HepG2 (cell line): ENCODE measurements around the gene MTTP.

Experiments used
- BHLHE40 ChIP-seq: IDR thresholded peaks from 2 replicates; pipeline ENCODE4 v1.6.1; 2011; ENCODE audit warnings: low read length, improper control_type of control experiment
- CHD2 ChIP-seq: IDR thresholded peaks from 2 replicates; pipeline ENCODE4 v1.6.1; 2011; ENCODE audit warnings: low read depth, low read length, improper control_type of control experiment
- CTCF ChIP-seq: sonication (generic); formaldehyde crosslinking; IDR thresholded peaks from 2 replicates; pipeline ENCODE4 v1.5.0; 2020; ENCODE audit warnings: mild to moderate bottlenecking, missing genetic modification reagents, moderate library complexity
- IRF9 ChIP-seq: sonication (generic); formaldehyde crosslinking; IDR thresholded peaks from 2 replicates; pipeline ENCODE4 v1.8.0; 2022; ENCODE audit warnings: missing genetic modification reagents, mild to moderate bottlenecking, borderline replicate concordance
- ISL2 ChIP-seq: sonication (generic); formaldehyde crosslinking; IDR thresholded peaks from 2 replicates; pipeline ENCODE4 v1.5.0; 2020; ENCODE audit warnings: missing genetic modification reagents
- NR2F2 ChIP-seq: IDR thresholded peaks from 2 replicates; pipeline ENCODE4 v1.6.1; 2012; ENCODE audit warnings: low read depth, inconsistent platforms, borderline replicate concordance
- POLR2A ChIP-seq, 2 experiments: IDR thresholded peaks; 2 replicates each; pipeline ENCODE4 v1.6.1; 2011; ENCODE audit warnings: low read depth in 2 of 2, low read length in 2 of 2, mild to moderate bottlenecking in 1 of 2, moderate library complexity in 1 of 2; ENCODE audit not compliant: insufficient read depth in 1 of 2
- REST ChIP-seq, 2 experiments: IDR thresholded peaks; 2 replicates each; pipeline ENCODE4 v1.6.1; 2011 to 2012; ENCODE audit warnings: low read length in 2 of 2, borderline replicate concordance in 1 of 2, low read depth in 1 of 2, mild to moderate bottlenecking in 1 of 2, moderate library complexity in 1 of 2
- TP53 ChIP-seq: sonication (generic); formaldehyde crosslinking; conservative IDR thresholded peaks from 2 replicates; pipeline ENCODE4 v1.4.0; 2020; ENCODE audit warnings: missing genetic modification reagents
- YY1 ChIP-seq: IDR thresholded peaks from 2 replicates; pipeline ENCODE4 v1.6.1; 2011; ENCODE audit warnings: low read length, low read depth, moderate library complexity, mild to moderate bottlenecking; ENCODE audit not compliant: insufficient read depth, insufficient replicate concordance
- ZBTB37 ChIP-seq: sonication (generic); formaldehyde crosslinking; IDR thresholded peaks from 2 replicates; pipeline ENCODE4 v1.4.0; 2020; ENCODE audit warnings: mild to moderate bottlenecking, missing genetic modification reagents
- ZNF263 ChIP-seq: sonication (generic); formaldehyde crosslinking; IDR thresholded peaks from 2 replicates; pipeline ENCODE4 v1.4.0; 2020; ENCODE audit warnings: missing genetic modification reagents
- ZNF317 ChIP-seq: sonication (generic); formaldehyde crosslinking; IDR thresholded peaks from 2 replicates; pipeline ENCODE4 v1.5.0; 2020; ENCODE audit warnings: mild to moderate bottlenecking, missing genetic modification reagents

- no peak for TF ChIP-seq ISL2 (CRISPR knock-in tag)
- TF ChIP-seq IRF9 (CRISPR knock-in tag): no peak
- TF ChIP-seq POLR2A (IDR thresholded peaks at IDR 0.05; ENCODE audit: insufficient read depth in 1 of 2, low read depth in 2 of 2, low read length in 2 of 2): no peak
- no peak for TF ChIP-seq ZNF317
- no peak for TF ChIP-seq NR2F2
- no peak for TF ChIP-seq CHD2
- no peak for TF ChIP-seq BHLHE40
- TF ChIP-seq YY1: no peak
- no peak for TF ChIP-seq CTCF (CRISPR knock-in tag)
- TF ChIP-seq REST (IDR thresholded peaks at IDR 0.05; ENCODE audit: borderline replicate concordance in 1 of 2, low read depth in 1 of 2, low read length in 2 of 2): no peak
- no peak for TF ChIP-seq ZBTB37 (CRISPR knock-in tag)
- TF ChIP-seq ZNF263 (CRISPR knock-in tag): no peak
- no peak for TF ChIP-seq TP53 (CRISPR knock-in tag)
Measured at GRCh38 chr4:99642725-99643489, 68.3 kb downstream of the MTTP start.
